GM21786 (cell line): ENCODE data around the gene SH2D5.

ENCODE experiments used
- ATAC-seq: cut with Tn5 transposase; IDR thresholded peaks from one replicate; pipeline ENCODE4 v1.9.1; 2021; ENCODE audit not compliant: unreplicated experiment

SH2D5 gene

DNA sequence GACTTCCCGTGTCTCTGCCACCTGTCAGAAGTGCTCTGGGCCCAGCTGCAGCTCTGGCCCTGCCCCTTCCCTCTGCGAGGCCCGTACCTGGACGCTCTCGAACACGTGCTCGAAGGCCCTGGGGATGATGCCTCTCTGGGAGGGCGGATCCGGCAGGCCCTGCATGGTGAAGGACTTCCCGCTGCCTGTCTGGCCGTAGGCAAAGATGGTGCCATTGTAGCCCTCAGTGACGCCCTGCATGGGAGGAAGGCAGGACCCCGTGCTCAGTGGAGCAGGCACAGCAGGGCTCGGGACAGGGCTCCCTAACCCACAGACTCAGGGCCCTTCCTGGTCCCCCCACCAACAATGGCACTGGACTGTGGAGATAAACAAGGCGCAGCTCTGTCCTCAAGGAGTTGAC lies 17.1 kb downstream of the SH2D5 start:
- ATAC-seq = no peak

DNA sequence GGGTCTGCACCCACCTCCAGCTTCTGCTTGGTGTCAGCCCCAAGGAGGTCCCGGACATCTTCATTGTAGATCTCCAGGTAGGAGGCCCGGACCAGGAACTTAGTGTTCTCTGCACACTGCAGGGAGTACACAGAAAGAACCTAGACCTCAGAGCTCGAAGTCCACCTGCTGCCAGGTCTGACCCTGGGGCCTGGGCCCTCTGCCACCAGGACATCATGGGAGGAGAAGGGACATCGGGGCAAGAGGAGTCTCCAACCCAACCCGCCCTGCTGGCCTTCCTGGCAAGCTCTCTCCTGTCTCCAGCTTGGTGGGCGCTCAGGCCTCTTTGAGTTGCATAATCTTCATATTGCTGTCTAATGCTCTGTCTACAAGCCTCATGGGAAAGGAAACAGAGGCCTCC lies 19.1 kb downstream of the SH2D5 start:
- no peak for ATAC-seq

DNA sequence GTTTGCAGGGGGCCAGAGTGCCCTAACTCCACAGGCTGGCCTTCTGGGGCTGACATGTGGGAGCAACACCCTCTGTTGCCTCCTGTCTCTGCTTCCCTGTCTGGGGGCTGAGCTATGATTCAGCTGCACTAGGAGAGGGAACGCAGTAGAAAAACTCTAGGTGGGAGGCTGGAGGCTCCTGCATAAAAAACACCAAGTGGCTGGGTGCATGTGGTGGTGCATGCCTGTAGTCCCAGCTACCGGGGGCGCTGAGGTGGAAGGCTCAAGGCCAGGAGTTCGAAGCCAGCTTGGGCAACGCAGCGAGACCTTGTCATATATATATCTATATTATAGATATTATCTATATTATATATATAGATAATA lies 20.3 kb downstream of the SH2D5 start:
- no peak for ATAC-seq

DNA sequence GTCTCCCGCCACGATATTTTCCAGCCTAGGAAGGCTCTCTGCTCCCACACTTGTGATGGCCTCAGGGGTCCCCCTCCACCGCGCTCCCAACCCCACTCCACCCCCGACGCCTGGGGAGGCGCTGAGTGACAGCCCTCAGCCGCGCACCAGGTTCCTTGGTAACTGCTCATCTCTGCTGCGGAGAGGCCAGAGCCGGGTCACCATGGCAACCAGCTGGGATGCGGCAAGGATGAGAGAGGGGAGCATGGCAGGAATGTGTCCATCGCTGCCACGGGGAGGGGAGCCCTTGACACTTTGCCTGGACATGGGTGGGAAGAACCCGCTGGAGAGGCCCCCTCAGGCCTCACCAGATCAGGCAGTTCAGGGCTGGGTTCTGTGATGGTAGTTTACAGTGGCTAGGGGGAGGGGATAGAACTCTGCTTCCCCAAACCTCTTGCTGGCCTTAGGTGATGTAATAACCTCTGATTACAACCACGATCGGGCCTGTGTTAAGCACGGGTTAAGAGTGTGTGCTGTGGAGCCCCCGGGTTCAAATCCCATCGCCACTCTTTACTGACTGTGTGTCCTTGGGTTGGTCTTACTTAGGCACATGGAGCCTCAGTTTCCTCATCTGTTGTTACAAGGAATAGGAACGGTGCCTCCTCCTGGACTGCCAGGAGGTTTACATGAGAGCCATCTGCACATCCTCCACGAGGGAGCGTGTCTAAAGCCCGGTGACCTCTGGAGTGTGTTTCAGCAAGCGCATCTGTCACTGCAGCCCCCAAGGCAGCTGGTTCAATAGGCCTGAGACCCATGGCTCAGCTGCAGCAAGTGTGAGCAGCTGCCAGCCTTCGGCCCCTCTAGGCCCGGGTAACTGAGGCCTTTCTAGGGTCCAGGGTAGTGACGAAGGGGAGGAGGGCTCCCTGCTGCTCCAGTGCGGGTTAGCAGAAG lies 21.0 kb downstream of the SH2D5 start:
- no peak for ATAC-seq

DNA sequence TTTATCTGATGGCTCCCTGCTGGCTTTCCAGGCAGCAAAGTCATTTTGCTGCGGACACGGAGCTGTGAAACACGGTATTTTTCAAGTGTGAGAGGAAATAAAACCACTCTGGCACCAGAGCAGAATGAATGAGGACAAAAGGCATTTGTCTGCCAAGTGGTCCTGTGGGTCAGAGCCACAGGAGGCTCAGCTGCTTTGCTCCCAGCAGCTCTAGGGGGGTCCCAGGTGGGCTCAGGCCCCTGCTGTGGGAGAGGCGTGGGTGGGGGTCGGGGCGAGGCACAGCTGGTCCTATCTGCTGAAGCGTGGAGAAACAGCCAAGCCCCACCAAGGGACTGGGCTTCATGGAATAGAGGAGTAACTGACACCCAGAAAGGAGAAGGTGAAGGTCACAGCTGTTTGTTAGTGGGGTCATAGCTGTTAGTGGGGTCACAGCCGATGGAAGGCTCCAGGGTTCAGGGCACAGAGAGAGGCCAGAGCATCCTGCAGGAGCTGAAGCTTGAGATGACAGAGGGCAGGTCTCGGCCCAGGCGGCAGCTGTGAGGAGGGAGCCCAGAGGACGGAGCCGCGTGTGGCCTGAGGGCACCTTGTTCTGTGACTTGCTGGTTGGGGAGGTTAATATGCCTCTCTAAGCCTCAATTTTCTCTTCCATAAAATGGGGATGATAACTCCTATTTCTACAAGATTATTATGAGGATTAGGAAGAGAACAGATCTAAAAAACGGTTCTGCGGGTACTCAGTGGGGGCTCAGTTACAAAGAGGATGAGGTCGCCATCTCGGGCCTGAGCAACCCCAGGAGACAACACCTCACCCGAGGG lies 21.8 kb downstream of the SH2D5 start:
- ATAC-seq = no peak

DNA sequence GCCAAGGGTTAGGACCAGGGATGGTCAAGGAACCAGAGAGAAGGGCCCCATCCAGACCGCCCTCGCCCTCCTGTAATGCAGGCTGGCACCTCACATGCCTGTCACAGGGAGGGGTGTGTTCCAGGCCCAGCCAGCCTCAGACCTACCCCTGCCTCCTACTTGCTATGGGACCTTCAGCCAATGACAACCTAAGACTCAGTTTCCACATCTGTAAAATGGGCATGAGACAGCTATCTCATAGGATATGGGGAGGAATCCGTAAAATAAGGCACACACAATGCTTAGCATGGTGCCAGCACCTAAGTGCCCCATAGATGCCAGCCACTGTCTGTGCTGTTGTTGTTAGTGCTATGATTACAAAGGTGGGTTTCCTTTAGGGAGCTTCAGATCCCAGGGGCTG lies 22.6 kb downstream of the SH2D5 start:
- no peak for ATAC-seq

DNA sequence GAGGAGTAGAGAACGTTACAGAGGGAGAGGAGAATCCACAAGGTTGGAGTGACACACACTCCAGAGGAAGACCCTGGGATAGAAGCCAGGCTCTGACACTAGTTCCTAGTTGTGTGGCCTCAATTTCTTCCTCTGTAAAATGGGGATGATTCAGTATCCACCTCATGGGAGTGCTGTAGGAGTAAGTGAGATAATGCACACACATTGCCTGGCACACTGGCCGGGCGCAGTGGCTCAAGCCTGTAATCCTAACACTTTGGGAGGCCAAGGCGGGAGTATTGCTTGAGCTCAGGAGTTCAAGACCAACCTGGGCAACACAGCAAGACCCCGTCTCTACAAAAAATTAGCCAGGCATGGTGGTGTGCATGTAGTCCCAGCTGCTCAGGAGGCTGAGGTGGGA lies 23.6 kb downstream of the SH2D5 start:
- ATAC-seq = no peak

DNA sequence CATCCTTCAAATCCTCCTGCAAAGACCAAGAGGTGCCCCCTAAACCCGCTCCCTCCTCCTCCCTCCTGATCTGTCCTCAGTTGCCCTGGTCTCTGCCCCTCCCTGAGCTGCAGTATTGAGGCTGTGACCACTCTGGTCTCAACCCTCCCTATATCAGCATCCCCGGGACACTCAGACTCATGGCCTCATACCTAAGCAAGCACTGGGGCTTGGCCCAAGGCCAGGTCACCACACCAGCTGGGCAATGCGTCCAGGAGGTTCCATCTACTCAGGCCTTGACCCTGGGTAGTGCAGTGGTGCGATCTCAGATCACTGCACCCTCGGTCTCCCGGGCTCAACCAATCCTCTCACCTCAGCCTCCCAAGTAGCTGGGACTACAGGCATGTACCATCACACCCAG lies 24.4 kb downstream of the SH2D5 start:
- ATAC-seq = no peak

DNA sequence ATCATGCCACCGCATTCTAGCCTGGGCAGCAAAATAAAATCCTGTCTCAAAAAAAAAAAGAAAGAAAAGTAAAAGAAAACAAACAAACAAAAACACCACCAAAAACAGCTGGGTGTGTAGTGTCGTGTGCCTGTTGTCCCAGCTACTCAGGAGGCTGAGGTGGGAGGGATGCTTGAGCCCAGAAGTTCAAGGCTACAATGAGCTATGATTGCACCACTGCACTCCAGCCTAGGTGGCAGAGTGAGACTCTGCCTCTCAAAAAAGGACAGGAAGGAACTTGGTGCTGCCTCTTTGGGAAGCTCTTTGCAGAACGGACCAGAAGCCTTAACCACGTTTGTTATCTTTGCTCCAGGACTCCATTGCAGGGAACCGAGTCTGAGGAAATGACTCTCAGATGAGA lies 25.7 kb downstream of the SH2D5 start:
- no peak for ATAC-seq

DNA sequence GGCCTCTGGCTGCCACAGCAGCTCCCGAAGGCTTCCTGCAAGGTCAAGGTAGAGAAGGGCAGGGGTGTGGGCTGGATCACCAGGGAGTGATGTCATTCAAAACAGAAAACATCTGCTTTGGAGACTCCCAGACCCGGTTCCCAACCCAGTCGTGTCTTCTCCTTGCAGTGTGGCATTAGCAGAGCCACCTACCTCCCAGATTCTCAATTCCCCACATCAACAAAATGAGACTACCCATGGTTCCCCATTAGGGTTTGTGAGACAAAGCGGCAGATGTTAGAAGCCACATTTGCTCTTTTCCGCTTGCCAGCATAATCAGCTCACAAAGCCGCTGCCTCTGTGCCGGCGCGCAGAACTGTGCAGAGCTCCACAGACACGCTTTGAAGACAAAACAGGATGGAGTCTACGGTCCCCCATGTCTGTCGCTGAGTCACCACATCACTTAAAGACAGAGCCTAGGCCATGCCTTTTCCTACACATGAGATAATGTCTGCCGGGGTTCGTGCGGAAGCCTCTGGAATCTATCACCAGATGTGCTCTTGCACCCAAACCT lies 27.2 kb downstream of the SH2D5 start:
- no peak for ATAC-seq

DNA sequence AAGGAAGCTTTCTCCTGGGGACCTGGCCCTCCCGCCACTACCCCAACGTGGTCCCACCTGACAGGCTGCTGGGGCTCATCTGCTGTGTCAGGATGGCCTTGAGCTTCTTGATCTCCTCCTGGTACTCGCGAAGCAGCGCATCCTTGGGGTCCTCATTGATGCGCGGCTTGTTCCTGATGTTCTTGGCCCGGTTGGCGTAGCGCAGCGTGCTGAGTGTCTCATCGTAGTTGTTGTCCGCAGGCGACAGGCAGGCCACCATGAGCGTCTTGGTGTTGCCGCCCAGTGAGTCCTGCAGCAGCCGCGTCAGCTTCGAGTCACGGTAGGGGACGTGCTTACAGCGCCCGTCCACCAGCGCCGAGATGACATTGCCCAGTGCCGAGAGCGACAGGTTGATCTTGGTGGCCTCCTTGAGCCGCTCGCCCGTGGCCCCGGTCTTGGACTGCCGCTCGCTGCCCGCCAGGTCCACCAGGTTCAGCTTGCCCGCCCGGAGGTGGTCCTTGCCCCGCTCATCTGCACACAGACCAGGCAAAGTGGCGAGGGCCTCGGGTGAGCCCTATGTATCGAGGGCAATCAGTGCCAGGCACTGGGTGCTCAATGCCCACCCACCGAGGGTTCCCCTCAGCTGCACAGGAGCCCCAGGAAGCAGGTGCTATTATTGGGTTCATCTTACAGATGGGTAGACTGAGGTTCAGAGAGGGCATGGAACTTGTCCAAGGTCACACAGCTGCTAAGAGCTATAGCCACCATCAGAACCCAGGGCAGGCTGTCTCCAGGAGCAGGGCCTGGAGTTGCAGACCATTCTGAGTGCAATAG lies 27.9 kb downstream of the SH2D5 start:
- ATAC-seq = no peak

DNA sequence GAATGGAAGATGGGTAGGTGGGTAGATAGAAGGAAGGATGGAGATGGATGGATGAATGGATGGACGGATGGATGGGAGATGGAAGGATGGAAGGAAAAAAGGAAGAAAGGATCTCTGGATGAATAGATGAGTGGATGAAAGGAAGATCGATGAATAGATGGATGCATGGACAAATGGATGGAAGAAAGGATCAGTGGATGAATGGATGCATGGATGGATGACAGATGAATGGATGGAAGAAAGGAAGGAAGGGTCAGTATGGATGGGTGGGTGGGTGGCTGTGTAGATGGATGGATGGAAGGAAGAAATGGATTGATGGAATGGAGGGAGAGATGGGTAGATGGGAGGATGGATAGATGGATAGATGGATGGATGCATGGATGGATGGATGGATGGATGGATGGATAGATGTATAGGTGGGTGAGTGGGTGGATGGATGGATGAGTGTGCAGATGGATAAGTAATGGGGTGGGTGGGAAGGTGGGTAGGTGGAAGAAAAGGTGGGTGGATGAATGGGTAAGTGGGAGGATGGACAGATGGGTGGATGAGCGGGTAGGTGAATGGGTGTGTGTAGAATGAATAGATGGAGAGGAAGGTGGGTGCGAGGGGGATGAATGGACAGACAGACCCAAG lies 29.3 kb downstream of the SH2D5 start:
- ATAC-seq = no peak

DNA sequence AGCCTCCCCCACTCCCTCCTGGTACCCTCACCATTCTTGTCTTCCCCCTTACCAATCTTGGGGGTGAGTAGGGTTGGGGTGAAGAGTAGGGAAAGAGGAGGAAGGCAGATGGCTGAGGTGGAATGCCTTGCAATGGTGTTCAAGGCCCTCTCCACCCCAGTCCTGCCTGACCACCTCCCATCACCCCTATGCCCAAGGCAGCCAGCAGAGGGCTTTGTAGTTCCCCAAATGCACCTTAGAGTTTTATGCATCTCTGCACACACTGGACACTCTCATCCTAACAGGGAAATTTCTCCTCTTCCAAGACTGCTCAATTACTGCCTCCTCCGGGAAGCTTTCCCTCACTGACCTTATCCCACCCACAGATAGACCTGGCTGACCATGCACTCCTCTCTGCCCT lies 30.1 kb downstream of the SH2D5 start:
- ATAC-seq = no peak

DNA sequence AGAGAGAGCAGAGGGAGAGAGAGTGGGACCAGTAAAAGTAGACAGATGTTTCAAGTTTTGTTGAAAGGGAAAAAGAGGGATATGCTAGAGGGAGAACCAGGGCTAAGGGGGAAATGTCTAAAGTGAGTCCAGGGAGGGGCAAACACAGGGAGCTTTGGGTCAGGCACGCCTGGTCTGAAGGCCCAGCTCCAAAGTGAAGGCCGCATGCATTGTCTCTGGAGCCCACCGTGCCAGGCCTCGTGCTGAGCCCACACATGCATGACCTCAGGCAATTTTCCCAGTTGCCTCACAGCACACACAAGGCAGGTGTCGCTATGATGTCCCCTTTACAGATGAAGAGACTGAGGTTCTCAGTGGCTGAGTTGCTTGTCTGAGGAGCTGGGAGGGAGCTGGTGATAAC lies 30.7 kb downstream of the SH2D5 start:
- no peak for ATAC-seq

DNA sequence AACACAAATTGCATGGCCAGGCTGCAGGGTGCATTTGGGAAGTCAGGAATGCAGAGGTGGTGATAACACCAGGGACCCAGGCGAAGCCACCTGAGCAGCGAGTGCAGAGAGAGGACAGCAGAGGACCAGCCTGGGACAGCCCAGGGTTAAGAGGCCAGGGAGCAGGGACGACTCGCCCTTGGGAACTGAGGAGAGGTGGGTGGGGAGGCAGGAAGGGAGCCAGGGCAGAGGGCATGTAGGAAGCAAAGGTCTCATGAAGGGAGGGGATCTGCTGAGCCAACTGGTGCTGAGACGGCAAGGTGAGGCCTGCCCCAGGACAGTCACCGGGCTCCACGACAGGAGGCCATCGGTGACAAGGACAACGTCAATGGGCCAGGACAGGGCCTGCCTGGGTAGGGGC lies 31.1 kb downstream of the SH2D5 start:
- ATAC-seq = no peak

DNA sequence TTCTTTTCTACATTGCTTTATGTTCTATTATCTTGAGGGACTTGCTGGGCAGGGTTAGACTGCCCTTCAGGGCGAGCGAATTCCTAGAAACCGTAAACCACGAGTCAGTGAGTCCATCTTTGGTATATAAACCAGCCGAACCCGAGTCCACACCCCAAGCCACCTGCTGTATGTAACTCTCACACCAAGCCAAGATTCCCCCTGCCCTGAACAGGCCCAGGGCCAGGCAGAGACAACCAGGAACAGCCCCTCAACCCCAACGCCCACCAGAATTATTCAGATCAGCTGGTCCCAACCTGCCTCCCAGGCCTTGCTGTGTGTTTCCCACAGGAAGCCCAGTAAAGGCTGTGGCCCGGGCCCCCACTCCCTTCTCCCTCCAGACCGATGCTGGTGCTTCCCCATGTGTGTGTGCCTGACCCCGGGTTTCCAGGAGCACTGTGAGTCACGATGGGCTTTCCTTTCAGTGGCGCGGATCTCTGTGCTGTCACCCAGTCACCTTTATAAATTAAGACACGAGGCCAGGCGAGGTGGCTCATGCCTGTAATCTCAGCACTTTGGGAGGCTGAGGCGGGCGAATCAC lies 31.8 kb downstream of the SH2D5 start:
- no peak for ATAC-seq

DNA sequence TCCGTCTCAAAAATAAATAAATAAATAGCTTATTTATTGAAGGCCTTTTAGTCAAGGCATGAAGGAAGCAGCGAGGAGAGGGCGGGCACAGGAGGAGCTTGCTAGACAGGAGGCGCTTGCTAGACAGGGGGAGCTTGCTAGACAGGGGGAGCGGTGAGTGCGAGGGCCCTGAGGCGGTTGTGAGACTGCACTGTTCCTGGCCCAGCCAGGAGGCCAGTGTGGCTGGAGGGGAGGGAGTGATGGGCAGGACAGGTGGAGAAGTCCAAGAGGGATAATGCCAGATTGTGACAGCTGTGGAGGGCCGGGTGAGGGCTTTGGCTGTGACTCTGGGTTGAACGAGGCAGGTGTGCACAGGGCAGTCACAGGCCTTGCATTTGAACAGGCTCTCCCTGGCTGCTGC lies 32.9 kb downstream of the SH2D5 start:
- ATAC-seq = no peak

DNA sequence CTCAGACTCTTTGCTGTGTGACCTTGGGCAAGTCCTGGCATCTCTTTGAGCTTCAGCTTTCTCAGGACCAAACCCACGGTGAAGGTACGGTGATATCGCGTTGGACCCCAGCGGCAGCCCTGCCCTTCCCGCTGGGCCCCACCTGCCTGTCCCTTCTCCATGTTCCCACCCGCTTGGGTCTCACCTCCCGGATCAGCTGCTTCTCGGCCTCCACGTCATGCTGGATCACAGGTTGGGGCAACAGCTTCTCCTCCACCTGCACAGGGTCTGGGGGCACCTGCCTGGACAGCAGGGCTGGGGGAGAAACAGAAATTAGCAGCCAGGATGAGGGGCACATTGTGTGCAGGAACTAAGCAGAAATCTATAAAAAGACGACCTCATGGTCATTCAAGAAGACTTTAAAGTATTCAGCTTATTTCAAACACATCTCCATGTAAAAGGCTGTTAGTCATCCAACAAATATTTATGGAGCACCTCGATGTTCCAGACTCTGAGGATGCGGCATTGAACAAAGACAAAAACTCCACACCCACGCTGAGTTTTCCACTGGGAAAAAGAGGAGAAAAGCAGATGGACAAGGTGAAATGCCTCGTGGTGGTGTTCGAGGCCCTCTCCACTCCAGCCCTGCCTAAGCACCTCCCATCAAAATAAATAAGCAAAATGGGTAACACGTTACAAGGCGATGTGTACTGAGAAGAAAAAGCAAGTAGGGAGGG lies 34.1 kb downstream of the SH2D5 start:
- no peak for ATAC-seq

DNA sequence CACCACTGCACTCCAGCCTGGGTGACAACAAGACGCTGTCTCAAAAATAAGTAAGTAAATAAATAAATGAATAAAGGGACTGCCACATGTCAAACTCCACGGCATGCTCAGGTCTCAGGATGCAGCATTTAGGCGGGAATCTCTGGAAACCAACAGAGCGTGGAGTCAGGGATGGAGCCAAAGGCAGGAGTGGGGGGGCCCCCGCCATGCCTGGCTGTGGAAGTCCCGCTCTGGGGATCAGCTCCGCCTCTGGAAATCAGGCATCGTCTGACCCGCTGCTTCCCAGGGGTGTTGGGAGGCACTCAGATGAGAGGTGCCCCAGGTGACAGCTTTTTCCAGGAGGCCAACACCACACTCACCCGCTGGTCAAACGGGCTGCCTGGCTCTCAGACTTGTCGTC lies 34.9 kb downstream of the SH2D5 start:
- ATAC-seq = no peak
